Small intestine (tissue), 7 donors: ENCODE measurements around the gene ARAP3. TPM values are rescaled to one million over a fixed set of nuclear protein-coding genes. Genes with fewer than 3 reads are reported as not detected.
A peak's percentile ranks its signal among the peaks of the same experiment; 100 is the strongest.

Experiments
- DNase-seq, 2 donors: peaks; one replicate each; pipeline versions ENCODE4 v3.0.0 to v3.0.0-alpha.2; 2013
- FAIRE-seq: peaks from 2 replicates; lab custom pipeline; 2012; peaks lifted over from hg19 to GRCh38; lab: Jason Lieb, UNC
- H3K27ac ChIP-seq, 3 donors: one replicate each; pipeline ENCODE4 v1.5.1; 2013; ENCODE audit warnings: low read length in 2 of 3, mild to moderate bottlenecking in 2 of 3, control low read depth in 1 of 3, inconsistent platforms in 1 of 3, low read depth in 1 of 3, moderate library complexity in 1 of 3
- H3K27me3 ChIP-seq, 3 donors: one replicate each; pipeline ENCODE4 v1.6.1; 2013; ENCODE audit warnings: low read length in 3 of 3, inconsistent platforms in 1 of 3; ENCODE audit not compliant: control insufficient read depth in 3 of 3, insufficient read depth in 3 of 3
- H3K36me3 ChIP-seq, 3 donors: one replicate each; pipeline ENCODE4 v1.6.1; 2013; ENCODE audit warnings: low read length in 3 of 3, inconsistent platforms in 1 of 3, low read depth in 1 of 3, mild to moderate bottlenecking in 1 of 3, moderate library complexity in 1 of 3; ENCODE audit not compliant: control insufficient read depth in 3 of 3, insufficient read depth in 2 of 3
- H3K4me1 ChIP-seq, 3 donors: one replicate each; pipeline ENCODE4 v1.6.1; 2013; ENCODE audit warnings: low read length in 2 of 3, inconsistent platforms in 1 of 3, low read depth in 1 of 3, mild to moderate bottlenecking in 1 of 3, moderate library complexity in 1 of 3; ENCODE audit not compliant: control insufficient read depth in 3 of 3, insufficient read depth in 2 of 3
- H3K4me3 ChIP-seq, 3 donors: one replicate each; pipeline ENCODE4 v1.5.1; 2013; ENCODE audit warnings: low read length in 3 of 3, control low read depth in 1 of 3, inconsistent platforms in 1 of 3, low read depth in 1 of 3, mild to moderate bottlenecking in 1 of 3, moderate library complexity in 1 of 3
- H3K9me3 ChIP-seq, 2 donors: one replicate each; pipeline ENCODE4 v1.6.1; 2013; ENCODE audit warnings: low read depth in 1 of 2, low read length in 1 of 2; ENCODE audit not compliant: control insufficient read depth in 2 of 2, insufficient read depth in 1 of 2
- WGBS, 3 donors: extraction: QIAGEN DNeasy Blood & Tissue Kit; methylation state at CpG; one replicate each; pipeline ENCODE4 v1.1.7; 2013; 5-methylcytosine and 5-hydroxymethylcytosine counted together
- polyA plus RNA-seq, 4 donors: library from polyadenylated mRNA; stranded (reverse) in 3 of 4; unstranded in 1 of 4; fragments of 200-250 nt in 3 of 4; fragments of 120-200 nt in 1 of 4; gene quantifications; one replicate each; pipeline versions ENCODE4 v1.2.1 to v1.2.3, GENCODE V29; 2013
- donor health status: healthy with polysubstance abuse.
- donor health status: control.
- donor health status: control.
- donor health status: Bipolar disorder and iron deficiency.
- donor health status: healthy.

ARAP3 gene
- polyA plus RNA-seq, 4 donors: 0.45 to 14.2 (median 4.6) TPM

- peaks cover 0 to 46% (median 7%) of the 10 kb centered on the region in 3 donors for H3K36me3 ChIP-seq
- 85 to 94% (median 93%) methylated on average over 3 of the region's 3 CpGs for WGBS, 3 donors
- FAIRE-seq: no peak
These were observed 34.2 kb downstream of the ARAP3 start for GRCh38 chr5:141647851-141648250.

GRCh38 chr5:141647242-141647641, 34.8 kb downstream of the ARAP3 start:
- Histone ChIP-seq H3K27ac (no peak overlapping the region), H3K4me1 (peaks cover 0 to 7% (median 3%) of the 10 kb centered on the region in 3 donors), H3K9me3 (no peaks in the 10 kb centered on the region), H3K4me3 (no peak overlapping the region), H3K27me3 (no peaks in the 10 kb centered on the region), H3K36me3 (peaks cover 0 to 50% (median 7%) of the 10 kb centered on the region in 3 donors)
- DNase-seq (no peak), FAIRE-seq (no peak)
- 89 to 98% (median 91%) methylated on average over 3 to 5 of the region's 5 CpGs for WGBS, 3 donors

More at GRCh38 chr5:141647851-141648250, 34.2 kb downstream of the ARAP3 start:
- DNase-seq: no peak
- Histone ChIP-seq H3K9me3 (no peaks in the 10 kb centered on the region), H3K27me3 (no peaks in the 10 kb centered on the region), H3K27ac (no peak overlapping the region), H3K4me3 (no peak overlapping the region), H3K4me1 (peaks cover 0 to 7% (median 3%) of the 10 kb centered on the region in 3 donors)

- H3K4me3 ChIP-seq: no peak overlapping the region
- no peak overlapping the region for H3K27ac ChIP-seq
- H3K4me1 ChIP-seq: peaks cover 0 to 3% (median 0%) of the 10 kb centered on the region in 3 donors
- H3K36me3 ChIP-seq: peaks cover 0 to 55% (median 7%) of the 10 kb centered on the region in 3 donors
- no peak for DNase-seq
- FAIRE-seq: no peak
- H3K9me3 ChIP-seq: no peaks in the 10 kb centered on the region
- WGBS, 3 donors: 92 to 95% (median 92%) methylated on average over 6 of the region's 6 CpGs
- H3K27me3 ChIP-seq: no peaks in the 10 kb centered on the region
These were observed 36.0 kb downstream of the ARAP3 start for GRCh38 chr5:141646026-141646425.

GRCh38 chr5:141641634-141642267, 40.3 kb downstream of the ARAP3 start:
- DNase-seq (peak; percentile 61 to 70), FAIRE-seq (no peak)
- Histone ChIP-seq H3K27ac (no peak overlapping the region), H3K4me3 (no peak overlapping the region), H3K4me1 (peaks cover 0 to 11% (median 0%) of the 10 kb centered on the region in 3 donors), H3K36me3 (peaks cover 0 to 49% (median 4%) of the 10 kb centered on the region in 3 donors), H3K9me3 (no peaks in the 10 kb centered on the region), H3K27me3 (peaks cover 0 to 16% (median 0%) of the 10 kb centered on the region in 3 donors)
- 86 to 94% (median 90%) methylated on average over 2 of the region's 2 CpGs for WGBS, 3 donors

GRCh38 chr5:141640698-141641097, 41.3 kb downstream of the ARAP3 start:
- no peak for DNase-seq
- Histone ChIP-seq H3K4me1 (peaks cover 0 to 14% (median 0%) of the 10 kb centered on the region in 3 donors), H3K27ac (no peak overlapping the region), H3K36me3 (peaks cover 0 to 42% (median 4%) of the 10 kb centered on the region in 3 donors), H3K4me3 (no peak overlapping the region), H3K9me3 (no peaks in the 10 kb centered on the region), H3K27me3 (peaks cover 0 to 16% (median 0%) of the 10 kb centered on the region in 3 donors)
- FAIRE-seq: no peak
- WGBS, 3 donors: 86 to 90% (median 87%) methylated on average over 9 of the region's 9 CpGs

- H3K4me1 ChIP-seq: peaks cover 0 to 20% (median 0%) of the 10 kb centered on the region in 3 donors
- no peak overlapping the region for H3K27ac ChIP-seq
- H3K9me3 ChIP-seq: no peaks in the 10 kb centered on the region
- FAIRE-seq (no peak), DNase-seq (no peak)
- peaks cover 0 to 16% (median 0%) of the 10 kb centered on the region in 3 donors for H3K27me3 ChIP-seq
- no peak overlapping the region for H3K4me3 ChIP-seq
- peaks cover 0 to 39% (median 4%) of the 10 kb centered on the region in 3 donors for H3K36me3 ChIP-seq
- WGBS, 3 donors: 80 to 100% (median 90%) methylated on average over 2 to 3 of the region's 3 CpGs
These were observed 42.0 kb downstream of the ARAP3 start for GRCh38 chr5:141640051-141640415.

GRCh38 chr5:141639357-141640050, 42.5 kb downstream of the ARAP3 start:
- 92 to 95% (median 95%) methylated on average over 12 of the region's 12 CpGs for WGBS, 3 donors
- Histone ChIP-seq H3K36me3 (peaks cover 0 to 37% (median 3%) of the 10 kb centered on the region in 3 donors), H3K4me1 (peaks cover 0 to 24% (median 0%) of the 10 kb centered on the region in 3 donors), H3K4me3 (no peak overlapping the region), H3K27me3 (peaks cover 0 to 16% (median 0%) of the 10 kb centered on the region in 3 donors), H3K27ac (no peak overlapping the region), H3K9me3 (no peaks in the 10 kb centered on the region)
- FAIRE-seq: no peak
- DNase-seq: no peak

GRCh38 chr5:141638771-141639170, 43.3 kb downstream of the ARAP3 start:
- no peak overlapping the region for H3K4me3 ChIP-seq
- peaks cover 0 to 24% (median 0%) of the 10 kb centered on the region in 3 donors for H3K4me1 ChIP-seq
- WGBS, 3 donors: 79 to 94% (median 94%) methylated on average over 2 of the region's 2 CpGs
- FAIRE-seq (no peak), DNase-seq (no peak)
- no peak overlapping the region for H3K27ac ChIP-seq
- H3K27me3 ChIP-seq: peaks cover 0 to 16% (median 0%) of the 10 kb centered on the region in 3 donors
- peaks cover 0 to 29% (median 0%) of the 10 kb centered on the region in 3 donors for H3K36me3 ChIP-seq
- no peaks in the 10 kb centered on the region for H3K9me3 ChIP-seq
